IMR-90 (cell line): ENCODE results near the gene CCM2. TPM values are rescaled to one million over a fixed set of nuclear protein-coding genes. Genes with fewer than 3 reads are reported as not detected.

Experiments
- ATAC-seq: fragments of 200-7000 bp; cut with Tn5 transposase; 2 replicates; pipeline ENCODE4 v1.9.1; 2020; ENCODE audit warnings: low read depth, mild to moderate bottlenecking, moderate library complexity
- BruUV-seq: library from RNA; stranded (reverse); fragments of 400-500 nt; replicated peaks from 2 replicates; lab custom pipeline; 2021; lab: Mats Ljungman, UMichigan
- CTCF ChIA-PET: fragments of 300-600 bp; formaldehyde crosslinking; extraction: SDS; loops from one replicate; lab custom pipeline; 2021; ENCODE audit warnings: antibody characterized with exemption; lab: Yijun Ruan, JAX
- POLR2A ChIA-PET: fragments of 300-600 bp; sonication (Branson Sonifier 250); formaldehyde crosslinking; loops from one replicate; lab custom pipeline; 2022; ENCODE audit warnings: antibody characterized with exemption; ENCODE audit not compliant: unreplicated experiment; lab: Charles Lee
- DNase-seq: peaks from one replicate; pipeline ENCODE4 v3.0.0; 2013
- H2AFZ ChIP-seq: replicated peaks from 2 replicates; pipeline ENCODE3; 2013; ENCODE audit warnings: low read length, mild to moderate bottlenecking; ENCODE audit not compliant: poor library complexity
- H2AK5ac ChIP-seq: 2 replicates; pipeline ENCODE4 v1.6.1; 2013; ENCODE audit warnings: low read depth, low read length, inconsistent platforms
- H2AK9ac ChIP-seq: replicated peaks from 2 replicates; pipeline ENCODE3; 2013; ENCODE audit warnings: mild to moderate bottlenecking, low read depth, low read length, moderate library complexity; ENCODE audit not compliant: poor library complexity
- H2BK120ac ChIP-seq: 2 replicates; pipeline ENCODE4 v1.6.1; 2013; ENCODE audit warnings: low read depth, low read length, inconsistent platforms
- H2BK15ac ChIP-seq: 3 replicates; pipeline ENCODE4 v1.6.1; 2013; ENCODE audit warnings: low read depth, low read length, inconsistent platforms
- H2BK20ac ChIP-seq: 2 replicates; pipeline ENCODE4 v1.6.1; 2013; ENCODE audit warnings: low read depth, mild to moderate bottlenecking, inconsistent platforms, low read length, moderate library complexity
- H2BK5ac ChIP-seq: 2 replicates; pipeline ENCODE4 v1.6.1; 2013; ENCODE audit warnings: mild to moderate bottlenecking, low read depth, low read length, inconsistent platforms; ENCODE audit not compliant: poor library complexity, severe bottlenecking
- H3K14ac ChIP-seq: replicated peaks from 2 replicates; pipeline ENCODE4 v1.6.1; 2013; ENCODE audit warnings: low read depth, low read length, inconsistent platforms
- H3K18ac ChIP-seq: 2 replicates; pipeline ENCODE4 v1.6.1; 2013; ENCODE audit warnings: low read depth, low read length, control low read depth
- H3K23ac ChIP-seq: 2 replicates; pipeline ENCODE4 v1.6.1; 2013; ENCODE audit warnings: low read depth, low read length, inconsistent platforms
- H3K27ac ChIP-seq: 2 replicates; pipeline ENCODE4 v1.5.1; 2013; ENCODE audit warnings: mild to moderate bottlenecking, control low read depth, low read length; ENCODE audit not compliant: insufficient read depth
- H3K27me3 ChIP-seq: 2 replicates; pipeline ENCODE4 v1.6.1; 2013; ENCODE audit warnings: low read length; ENCODE audit not compliant: control insufficient read depth, insufficient read depth
- H3K36me3 ChIP-seq: 2 replicates; pipeline ENCODE4 v1.6.1; 2013; ENCODE audit warnings: low read length, mixed read lengths; ENCODE audit not compliant: control insufficient read depth, insufficient read depth
- H3K4ac ChIP-seq: 2 replicates; pipeline ENCODE4 v1.6.1; 2013; ENCODE audit warnings: low read depth, low read length, inconsistent platforms
- H3K4me1 ChIP-seq: 2 replicates; pipeline ENCODE4 v1.6.1; 2013; ENCODE audit warnings: low read length, mixed read lengths; ENCODE audit not compliant: control insufficient read depth, insufficient read depth
- H3K4me2 ChIP-seq: 2 replicates; pipeline ENCODE4 v1.6.1; 2013; ENCODE audit warnings: low read depth, mild to moderate bottlenecking, control low read depth, low read length, moderate library complexity
- H3K4me3 ChIP-seq: 2 replicates; pipeline ENCODE4 v1.5.1; 2013; ENCODE audit warnings: low read depth, mild to moderate bottlenecking, control low read depth, low read length, moderate library complexity; ENCODE audit not compliant: insufficient read depth
- H3K56ac ChIP-seq: 2 replicates; pipeline ENCODE4 v1.6.1; 2013; ENCODE audit warnings: low read length, inconsistent platforms; ENCODE audit not compliant: insufficient read depth; ENCODE audit errors: extremely low read depth
- H3K79me1 ChIP-seq, 2 experiments: 2 replicates each; pipeline ENCODE4 v1.6.1; 2013; ENCODE audit warnings: low read length in 2 of 2, inconsistent platforms in 1 of 2, low read depth in 1 of 2
- H3K9ac ChIP-seq: 2 replicates; pipeline ENCODE4 v1.6.1; 2013; ENCODE audit warnings: low read depth, low read length, control low read depth
- H3K9me1 ChIP-seq: 2 replicates; pipeline ENCODE4 v1.6.1; 2013; ENCODE audit warnings: low read length, inconsistent platforms; ENCODE audit not compliant: insufficient read depth
- H3K9me3 ChIP-seq: 2 replicates; pipeline ENCODE4 v1.6.1; 2013; ENCODE audit warnings: low read length; ENCODE audit not compliant: control insufficient read depth, insufficient read depth
- H4K20me1 ChIP-seq: 2 replicates; pipeline ENCODE4 v1.6.1; 2013; ENCODE audit warnings: low read length, inconsistent platforms; ENCODE audit not compliant: insufficient read depth
- H4K5ac ChIP-seq: 2 replicates; pipeline ENCODE4 v1.6.1; 2013; ENCODE audit warnings: mild to moderate bottlenecking, low read depth, low read length, control low read depth
- H4K8ac ChIP-seq, 2 experiments: 2 replicates each; pipeline ENCODE4 v1.6.1; 2013; ENCODE audit warnings: low read depth in 2 of 2, low read length in 2 of 2, control low read depth in 1 of 2, inconsistent platforms in 1 of 2
- H4K91ac ChIP-seq: 2 replicates; pipeline ENCODE4 v1.6.1; 2013; ENCODE audit warnings: low read depth, low read length, inconsistent platforms; ENCODE audit not compliant: insufficient read depth
- BHLHE40 ChIP-seq: fragments of 150-350 bp; IDR thresholded peaks from 2 replicates; pipeline ENCODE4 v1.6.1; 2016; ENCODE audit warnings: mild to moderate bottlenecking, low read depth, low read length
- CEBPB ChIP-seq: IDR thresholded peaks from 2 replicates; pipeline ENCODE4 v1.6.1; 2012; ENCODE audit warnings: low read depth, low read length, improper control_type of control experiment
- CHD1 ChIP-seq: IDR thresholded peaks from 2 replicates; pipeline ENCODE4 v1.6.1; 2012; ENCODE audit warnings: low read depth, low read length, improper control_type of control experiment
- ELK1 ChIP-seq: fragments of 150-350 bp; IDR thresholded peaks from 2 replicates; pipeline ENCODE4 v1.6.1; 2016; ENCODE audit warnings: low read depth, mild to moderate bottlenecking, low read length, moderate library complexity, borderline replicate concordance
- FOS ChIP-seq: fragments of 150-350 bp; IDR thresholded peaks from 2 replicates; pipeline ENCODE4 v1.6.1; 2016; ENCODE audit warnings: low read depth, low read length
- MAFK ChIP-seq: IDR thresholded peaks from 2 replicates; pipeline ENCODE4 v1.6.1; 2012; ENCODE audit warnings: low read depth, low read length, improper control_type of control experiment
- MXI1 ChIP-seq: IDR thresholded peaks from 2 replicates; pipeline ENCODE4 v1.6.1; 2012; ENCODE audit warnings: low read depth, mild to moderate bottlenecking, low read length, moderate library complexity, borderline replicate concordance
- NFE2L2 ChIP-seq: fragments of 150-350 bp; IDR thresholded peaks from 2 replicates; pipeline ENCODE4 v1.6.1; 2016; ENCODE audit warnings: low read depth, mild to moderate bottlenecking, low read length
- POLR2A ChIP-seq: IDR thresholded peaks from 2 replicates; pipeline ENCODE4 v1.6.1; 2012; ENCODE audit warnings: mild to moderate bottlenecking, low read depth, low read length
- SMC3 ChIP-seq: fragments of 150-350 bp; IDR thresholded peaks from 2 replicates; pipeline ENCODE4 v1.6.1; 2016; ENCODE audit warnings: low read depth, mild to moderate bottlenecking, antibody characterized with exemption, low read length, moderate library complexity
- USF2 ChIP-seq: fragments of 150-350 bp; IDR thresholded peaks from 2 replicates; pipeline ENCODE4 v1.6.1; 2017; ENCODE audit warnings: mild to moderate bottlenecking, antibody characterized with exemption, low read length, low read depth
- WGBS, 2 experiments: methylation state at CpG; one replicate each; pipeline versions ENCODE4 v1.1.5 to v1.1.7; 2013; ENCODE audit warnings: missing lambda C conversion rate in 2 of 2; ENCODE audit not compliant: insufficient read length in 1 of 2; ENCODE audit errors: extremely low coverage in 2 of 2; 5-methylcytosine and 5-hydroxymethylcytosine counted together
- dilution Hi-C: fragments of 300-500 bp; cut with HindIII; formaldehyde crosslinking; loops from one replicate; pipeline ENCODE4 v1.14.3; 2018; ENCODE audit warnings: low sequenced_read_pairs; ENCODE audit not compliant: unreplicated experiment
- in situ Hi-C: fragments of 300-500 bp; cut with MboI; formaldehyde crosslinking; loops from 3 replicates; pipeline ENCODE4 v1.14.3; 2019; ENCODE audit warnings: low sequenced_read_pairs, inconsistent platforms, mixed read lengths
- intact Hi-C: fragments of 100-400 bp; cut with micrococcal nuclease; formaldehyde crosslinking; loops from 2 replicates; pipeline ENCODE4 v1.10.0; 2022
- polyA plus RNA-seq, 3 experiments: library from polyadenylated mRNA; depleted of rRNA; stranded (reverse); fragments of >200 nt; gene quantifications; 2 replicates each; pipeline ENCODE4 v1.2.3, GENCODE V29; 2012; ENCODE audit warnings: low replicate concordance in 1 of 3
- total RNA-seq: library from RNA; depleted of rRNA; stranded (reverse); fragments of >200 nt; gene quantifications from 2 replicates; pipeline ENCODE4 v1.2.3, GENCODE V29; 2012

Gene CCM2
- total and polyA plus RNA-seq, 2 of the 4 experiments (the other 2 are of a cell fraction) = 65.2 to 78.5 TPM

GRCh38 chr7:44994877-44995554, 5.0 kb upstream of the CCM2 start:
- BruUV-seq = no TSS peak
- Histone ChIP-seq H3K27me3 (no peaks in the 10 kb centered on the region), H2AK9ac (no peak overlapping the region), H3K79me1 (peaks cover 0 to 10% of the 10 kb centered on the region in 2 experiments; a peak in 2 of 4 replicates), H3K4me1 (peaks cover 7% of the 10 kb centered on the region), H3K9me1 (peaks cover 2% of the 10 kb centered on the region), H3K27ac (no peak overlapping the region), H3K18ac (no peak overlapping the region), H4K91ac (no peak overlapping the region), H3K4me2 (no peak overlapping the region), H3K36me3 (no peaks in the 10 kb centered on the region), H4K20me1 (no peaks in the 10 kb centered on the region), H4K5ac (no peak overlapping the region), H2AFZ (no peak overlapping the region), H4K8ac (no peak overlapping the region), H3K4me3 (no peak overlapping the region), H2BK120ac (no peak overlapping the region), H3K9ac (no peak overlapping the region), H2BK15ac (no peak overlapping the region), H3K56ac (no peak overlapping the region), H3K23ac (no peak overlapping the region), H3K9me3 (no peaks in the 10 kb centered on the region), H3K4ac (no peak overlapping the region), H3K14ac (no peak overlapping the region), H2BK5ac (no peak overlapping the region), H2AK5ac (no peak overlapping the region), H2BK20ac (no peak overlapping the region)
- no peak for ATAC-seq
- intact Hi-C loops = no loop called here
- in situ Hi-C loops = no loop called here
- CTCF ChIA-PET = no interaction called here
- dilution Hi-C loops = no loop called here
- POLR2A ChIA-PET = no interaction called here
- 80% methylated on average over 1 of the region's 5 CpGs; no CpG with 5 or more reads in 1 of the 2 experiments for WGBS, 2 experiments
- no peak for DNase-seq
- no peak for TF ChIP-seq ELK1
- no peak for TF ChIP-seq SMC3
- no peak for TF ChIP-seq BHLHE40
- no peak for TF ChIP-seq MAFK
- TF ChIP-seq NFE2L2 = no peak
- no peak for TF ChIP-seq CHD1
- no peak for TF ChIP-seq FOS
- no peak for TF ChIP-seq USF2
- TF ChIP-seq CEBPB = no peak
- no peak for TF ChIP-seq POLR2A
- TF ChIP-seq MXI1 = no peak
